Esophagus squamous epithelium (tissue), 4 donors: ENCODE data around the gene LINGO3.

Source experiments
- CTCF ChIP-seq, 6 experiments: fragments of 450-650 bp in 4 of 6; fragments of 200-600 bp in 2 of 6; sonication (generic) in 2 of 6; IDR thresholded peaks; one replicate each; pipeline ENCODE4 v1.5.1; 2016 to 2019; ENCODE audit warnings: antibody characterized with exemption in 6 of 6, mild to moderate bottlenecking in 4 of 6, moderate library complexity in 4 of 6
- POLR2A ChIP-seq, 4 donors: fragments of 450-650 bp; IDR thresholded peaks; one replicate each; pipeline ENCODE4 v1.6.1; 2017; ENCODE audit warnings: antibody characterized with exemption in 4 of 4, mild to moderate bottlenecking in 4 of 4, moderate library complexity in 3 of 4

GRCh38 chr19:2306971-2307370 lies 983 bp downstream of the LINGO3 start:
- TF ChIP-seq CTCF (IDR thresholded peaks at IDR 0.05) (no peak), POLR2A (IDR thresholded peaks at IDR 0.05) (no peak)
